CD4-positive, alpha-beta T cell (primary cell): ENCODE results near the gene HMCN2. TPM values are rescaled to one million over a fixed set of nuclear protein-coding genes. Genes with fewer than 3 reads are reported as not detected.

Experiments
- ATAC-seq: fragments of 200-7000 bp; cut with Tn5 transposase; one replicate; pipeline ENCODE4 v1.10.0; 2022; ENCODE audit warnings: mild to moderate bottlenecking; ENCODE audit not compliant: poor library complexity
- CTCF ChIA-PET: fragments of 350-600 bp; sonication (Branson Sonifier 250); formaldehyde crosslinking; loops from one replicate; lab custom pipeline; 2021; ENCODE audit warnings: antibody characterized with exemption, inconsistent platforms; lab: Charles Lee
- POLR2A ChIA-PET: fragments of 350-600 bp; sonication (Branson Sonifier 250); formaldehyde crosslinking; loops from one replicate; lab custom pipeline; 2021; ENCODE audit warnings: antibody characterized with exemption, inconsistent platforms; lab: Charles Lee
- DNase-seq, 14 experiments: peaks; one replicate each; pipeline ENCODE4 v3.0.0-alpha.2; 2013 to 2020; ENCODE audit warnings: mixed read lengths in 2 of 14
- H3K27ac ChIP-seq, 2 donors: one replicate each; pipeline versions ENCODE4 v1.5.1 to v1.7.0; 2013; ENCODE audit warnings: low read length in 2 of 2, low read depth in 1 of 2, mild to moderate bottlenecking in 1 of 2
- H3K27me3 ChIP-seq, 2 experiments: 1 replicate in 1 of 2; 2 replicates in 1 of 2; pipeline versions ENCODE4 v1.6.1 to v1.7.0; 2013; ENCODE audit warnings: low read length in 2 of 2, control low read depth in 1 of 2, mild to moderate bottlenecking in 1 of 2, moderate library complexity in 1 of 2; ENCODE audit not compliant: insufficient read depth in 2 of 2, control insufficient read depth in 1 of 2
- H3K36me3 ChIP-seq: one replicate; pipeline ENCODE4 v1.6.1; 2013; ENCODE audit warnings: low read length, control low read depth; ENCODE audit not compliant: insufficient read depth
- H3K4me1 ChIP-seq: one replicate; pipeline ENCODE4 v1.6.1; 2013; ENCODE audit warnings: low read length, control low read depth; ENCODE audit not compliant: insufficient read depth
- H3K4me3 ChIP-seq: one replicate; pipeline ENCODE4 v1.5.1; 2013; ENCODE audit warnings: mild to moderate bottlenecking, low read length, moderate library complexity
- H3K9me3 ChIP-seq, 2 experiments: 1 replicate in 1 of 2; 2 replicates in 1 of 2; pipeline versions ENCODE4 v1.6.1 to v1.7.0; 2013; ENCODE audit warnings: low read length in 2 of 2, mild to moderate bottlenecking in 2 of 2, control low read depth in 1 of 2, moderate library complexity in 1 of 2; ENCODE audit not compliant: control insufficient read depth in 1 of 2, insufficient read depth in 1 of 2
- H3K27ac Mint-ChIP-seq: one replicate; pipeline ENCODE4 v1.8.0; 2020; ENCODE audit warnings: mixed read lengths
- H3K27me3 Mint-ChIP-seq: one replicate; pipeline ENCODE4 v1.8.0; 2021; ENCODE audit warnings: mixed read lengths
- H3K36me3 Mint-ChIP-seq: one replicate; pipeline ENCODE4 v1.8.0; 2021; ENCODE audit warnings: low read depth, mixed read lengths
- H3K4me1 Mint-ChIP-seq: one replicate; pipeline ENCODE4 v1.8.0; 2021; ENCODE audit warnings: low read depth, mixed read lengths
- H3K4me3 Mint-ChIP-seq: one replicate; pipeline ENCODE4 v1.8.0; 2020; ENCODE audit warnings: mild to moderate bottlenecking, mixed read lengths
- H3K9me3 Mint-ChIP-seq: one replicate; pipeline ENCODE4 v1.8.0; 2020; ENCODE audit warnings: mixed read lengths
- intact Hi-C, 2 experiments: fragments of 100-400 bp; cut with DNase I in 1 of 2; cut with micrococcal nuclease in 1 of 2; formaldehyde crosslinking; loops; one replicate each; pipeline versions ENCODE4 v1.15.1 to v1.9.0; 2023 to 2025; cut with DNase I, micrococcal nuclease
- total RNA-seq, 174 experiments: library from RNA in 2 of 174; stranded (reverse) in 2 of 174; gene quantifications; one replicate each; pipeline ENCODE4 v1.2.3 and lab custom pipeline; 2021 to 2026
- TF ChIP-seq, protein P1 (sequence below): fragments of 200-600 bp; IDR thresholded peaks from one replicate; pipeline ENCODE4 v1.8.0; 2022; ENCODE audit warnings: antibody characterized with exemption, mild to moderate bottlenecking

The HMCN2 gene
- total RNA-seq, 2 experiments from 2014 or later = not detected

DNA sequence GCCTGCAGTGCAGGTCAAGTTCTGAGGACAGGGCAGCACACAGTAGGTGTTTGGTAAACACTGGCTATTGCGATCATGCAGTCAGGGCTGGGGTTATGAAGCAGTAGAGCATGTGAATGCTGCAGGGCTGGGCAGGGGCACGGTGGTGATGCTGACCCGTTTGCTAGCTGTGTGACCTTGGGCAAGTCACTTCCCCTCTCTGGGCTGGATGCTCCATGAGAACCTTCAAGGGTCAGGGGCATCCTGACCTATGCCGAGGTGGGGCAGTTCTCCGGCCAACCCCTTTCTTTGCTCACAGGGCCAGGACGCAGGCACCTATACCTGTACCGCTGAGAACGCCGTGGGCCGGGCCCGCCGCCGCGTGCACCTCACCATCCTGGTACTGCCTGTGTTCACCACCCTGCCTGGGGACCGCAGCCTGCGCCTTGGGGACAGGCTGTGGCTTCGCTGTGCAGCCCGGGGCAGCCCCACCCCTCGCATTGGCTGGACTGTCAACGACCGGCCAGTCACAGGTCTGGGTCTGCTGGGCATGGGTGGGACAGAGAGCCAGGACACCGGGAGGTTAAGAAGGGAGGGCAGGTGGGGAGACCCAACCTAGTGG is 140.2 kb downstream of the HMCN2 start:
- ATAC-seq = no peak
- no peaks in the 10 kb centered on the region for H3K9me3 Mint-ChIP-seq
- intact Hi-C loops = no loop called here

GRCh38 chr9:130406278-130406895 is 140.8 kb downstream of the HMCN2 start:
- H3K4me1 Mint-ChIP-seq = no peaks in the 10 kb centered on the region
- H3K27me3 ChIP-seq = no peaks in the 10 kb centered on the region
- H3K27ac ChIP-seq = no peak overlapping the region
- TF ChIP-seq, protein P1, sequence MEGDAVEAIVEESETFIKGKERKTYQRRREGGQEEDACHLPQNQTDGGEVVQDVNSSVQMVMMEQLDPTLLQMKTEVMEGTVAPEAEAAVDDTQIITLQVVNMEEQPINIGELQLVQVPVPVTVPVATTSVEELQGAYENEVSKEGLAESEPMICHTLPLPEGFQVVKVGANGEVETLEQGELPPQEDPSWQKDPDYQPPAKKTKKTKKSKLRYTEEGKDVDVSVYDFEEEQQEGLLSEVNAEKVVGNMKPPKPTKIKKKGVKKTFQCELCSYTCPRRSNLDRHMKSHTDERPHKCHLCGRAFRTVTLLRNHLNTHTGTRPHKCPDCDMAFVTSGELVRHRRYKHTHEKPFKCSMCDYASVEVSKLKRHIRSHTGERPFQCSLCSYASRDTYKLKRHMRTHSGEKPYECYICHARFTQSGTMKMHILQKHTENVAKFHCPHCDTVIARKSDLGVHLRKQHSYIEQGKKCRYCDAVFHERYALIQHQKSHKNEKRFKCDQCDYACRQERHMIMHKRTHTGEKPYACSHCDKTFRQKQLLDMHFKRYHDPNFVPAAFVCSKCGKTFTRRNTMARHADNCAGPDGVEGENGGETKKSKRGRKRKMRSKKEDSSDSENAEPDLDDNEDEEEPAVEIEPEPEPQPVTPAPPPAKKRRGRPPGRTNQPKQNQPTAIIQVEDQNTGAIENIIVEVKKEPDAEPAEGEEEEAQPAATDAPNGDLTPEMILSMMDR = no peak
- intact Hi-C loops = no loop called here
- H3K36me3 ChIP-seq = no peaks in the 10 kb centered on the region
- ATAC-seq = no peak
- no peaks in the 10 kb centered on the region for H3K9me3 ChIP-seq
- H3K27me3 Mint-ChIP-seq = no peaks in the 10 kb centered on the region
- no peak overlapping the region for H3K4me3 ChIP-seq
- no peaks in the 10 kb centered on the region for H3K4me1 ChIP-seq
- H3K36me3 Mint-ChIP-seq = no peaks in the 10 kb centered on the region
- DNase-seq = no peak
- H3K27ac Mint-ChIP-seq = no peak overlapping the region
- ChIA-PET POLR2A (no interaction called here), CTCF (no interaction called here)
- no peak overlapping the region for H3K4me3 Mint-ChIP-seq
- H3K9me3 Mint-ChIP-seq = no peaks in the 10 kb centered on the region

More for the DNA sequence above, 140.2 kb downstream of the HMCN2 start:
- no peaks in the 10 kb centered on the region for H3K36me3 Mint-ChIP-seq
- no peak overlapping the region for H3K27ac ChIP-seq
- no peaks in the 10 kb centered on the region for H3K9me3 ChIP-seq
- ChIA-PET POLR2A (no interaction called here), CTCF (no interaction called here)
- no peak overlapping the region for H3K27ac Mint-ChIP-seq
- no peaks in the 10 kb centered on the region for H3K27me3 Mint-ChIP-seq
- H3K4me1 Mint-ChIP-seq = no peaks in the 10 kb centered on the region
- H3K4me3 Mint-ChIP-seq = no peak overlapping the region
- TF ChIP-seq, protein P1 = no peak
- DNase-seq = no peak
- no peaks in the 10 kb centered on the region for H3K4me1 ChIP-seq
- H3K4me3 ChIP-seq = no peak overlapping the region
- H3K27me3 ChIP-seq = no peaks in the 10 kb centered on the region
- no peaks in the 10 kb centered on the region for H3K36me3 ChIP-seq

DNA sequence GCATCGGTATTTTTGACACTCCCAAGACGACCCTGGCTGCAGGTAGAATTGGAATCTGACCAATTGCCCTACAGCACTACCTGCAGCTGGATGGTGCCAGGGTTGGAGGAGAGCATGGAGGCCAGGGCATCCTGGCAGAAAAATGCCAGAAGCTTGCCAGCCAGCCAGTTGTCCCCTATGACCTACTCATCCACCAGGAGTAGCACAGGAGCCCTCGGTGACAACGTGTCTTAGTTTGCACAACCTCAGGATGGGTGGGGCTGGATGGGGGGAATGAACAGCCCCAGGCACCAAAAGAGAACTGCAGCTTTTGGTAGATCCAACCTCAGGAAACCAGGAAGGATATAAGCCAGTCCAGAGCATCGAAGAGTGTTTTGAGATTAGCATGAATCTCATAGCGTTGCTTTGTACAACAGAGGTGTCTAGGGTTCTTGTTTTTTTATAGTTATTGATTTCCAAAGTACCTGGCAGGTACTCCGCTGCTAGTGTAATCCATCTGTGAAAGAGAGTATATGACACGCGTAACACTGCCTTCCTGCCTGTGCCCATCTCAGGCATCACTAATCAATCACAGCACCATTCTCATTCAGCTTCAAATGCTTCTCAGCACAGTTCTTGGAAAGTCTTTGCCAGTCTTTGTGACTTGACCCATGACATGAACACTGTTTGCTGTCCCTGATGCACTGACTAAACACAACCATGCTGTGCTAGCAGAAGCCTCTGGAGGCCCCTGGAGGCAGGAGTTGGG is 142.5 kb downstream of the HMCN2 start:
- CTCF ChIA-PET = no interaction called here
- ATAC-seq (no peak), DNase-seq (no peak)
- no peaks in the 10 kb centered on the region for H3K4me1 Mint-ChIP-seq
- no peaks in the 10 kb centered on the region for H3K9me3 ChIP-seq
- H3K4me3 Mint-ChIP-seq = no peak overlapping the region
- intact Hi-C loops = no loop called here
- POLR2A ChIA-PET = no interaction called here
- TF ChIP-seq, protein P1 = no peak
- no peaks in the 10 kb centered on the region for H3K9me3 Mint-ChIP-seq
- H3K36me3 Mint-ChIP-seq = no peaks in the 10 kb centered on the region
- H3K4me3 ChIP-seq = no peak overlapping the region
- no peak overlapping the region for H3K27ac Mint-ChIP-seq
- H3K27ac ChIP-seq = no peak overlapping the region
- no peaks in the 10 kb centered on the region for H3K27me3 ChIP-seq
- H3K4me1 ChIP-seq = no peaks in the 10 kb centered on the region
- H3K36me3 ChIP-seq = no peaks in the 10 kb centered on the region
- no peaks in the 10 kb centered on the region for H3K27me3 Mint-ChIP-seq
